ENCODE measurements around the gene SLC6A13.

- TF ChIP-seq CTCF (IDR thresholded peaks at IDR 0.05), result no peak
- no peak for TF ChIP-seq POLR2A (IDR thresholded peaks at IDR 0.05)
Measured at GRCh38 chr12:263574-263973, 938 bp upstream of the SLC6A13 start.
